Calu3 (cell line): ENCODE data around the gene APOL5. TPM values are rescaled to one million over a fixed set of nuclear protein-coding genes. Genes with fewer than 3 reads are reported as not detected.
A peak's percentile ranks its signal among the peaks of the same experiment; 100 is the strongest.

Source experiments
- BruUV-seq: library from RNA; stranded (reverse); fragments of 400-500 nt; replicated peaks from 2 replicates; lab custom pipeline; 2021; lab: Mats Ljungman, UMichigan
- CTCF ChIA-PET: fragments of 300-600 bp; sonication (Branson Sonifier 250); formaldehyde crosslinking; loops from one replicate; lab custom pipeline; 2022; ENCODE audit warnings: antibody characterized with exemption; lab: Charles Lee
- DNase-seq: peaks from one replicate; pipeline ENCODE4 v3.0.0; 2022
- H3K27ac Mint-ChIP-seq: one replicate; pipeline ENCODE4 v1.8.0; 2022; ENCODE audit warnings: mixed read lengths; ENCODE audit not compliant: unreplicated experiment
- H3K27me3 Mint-ChIP-seq: one replicate; pipeline ENCODE4 v1.8.0; 2022; ENCODE audit warnings: mixed read lengths; ENCODE audit not compliant: unreplicated experiment
- H3K36me3 Mint-ChIP-seq: one replicate; pipeline ENCODE4 v1.8.0; 2022; ENCODE audit warnings: mild to moderate bottlenecking, moderate library complexity, mixed read lengths; ENCODE audit not compliant: insufficient read depth, unreplicated experiment
- H3K4me1 Mint-ChIP-seq: one replicate; pipeline ENCODE4 v1.8.0; 2022; ENCODE audit warnings: mild to moderate bottlenecking, low read depth, mixed read lengths; ENCODE audit not compliant: unreplicated experiment
- H3K4me3 Mint-ChIP-seq: one replicate; pipeline ENCODE4 v1.8.0; 2022; ENCODE audit warnings: mild to moderate bottlenecking, low read depth, moderate library complexity, mixed read lengths; ENCODE audit not compliant: unreplicated experiment
- H3K9me3 Mint-ChIP-seq: one replicate; pipeline ENCODE4 v1.8.0; 2022; ENCODE audit warnings: low read depth, mixed read lengths; ENCODE audit not compliant: unreplicated experiment
- CTCF ChIP-seq: fragments of 200-600 bp; IDR thresholded peaks from one replicate; pipeline ENCODE4 v1.8.0; 2022; ENCODE audit warnings: antibody characterized with exemption; ENCODE audit not compliant: unreplicated experiment
- intact Hi-C: fragments of 100-400 bp; cut with micrococcal nuclease; formaldehyde crosslinking; loops from one replicate; pipeline ENCODE4 v1.10.0; 2022; ENCODE audit not compliant: unreplicated experiment
- total RNA-seq: library from RNA; stranded (reverse); gene quantifications from 2 replicates; pipeline ENCODE4 v1.2.3, GENCODE V29; 2022

APOL5 gene
- total RNA-seq, 1 experiment from 2014 or later = not detected

DNA sequence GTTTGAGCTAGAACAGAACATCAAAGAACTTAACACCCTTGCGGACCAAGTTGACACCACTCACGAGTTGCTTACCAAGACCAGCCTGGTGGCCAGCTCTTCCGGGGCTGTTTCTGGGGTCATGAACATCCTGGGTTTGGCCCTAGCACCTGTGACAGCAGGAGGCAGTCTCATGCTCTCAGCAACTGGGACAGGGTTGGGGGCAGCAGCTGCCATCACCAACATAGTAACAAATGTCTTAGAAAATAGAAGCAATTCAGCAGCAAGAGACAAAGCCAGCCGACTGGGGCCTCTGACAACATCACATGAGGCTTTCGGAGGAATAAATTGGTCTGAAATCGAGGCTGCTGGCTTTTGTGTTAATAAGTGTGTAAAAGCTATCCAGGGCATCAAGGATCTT, 8.7 kb downstream of the APOL5 start:
- no peak overlapping the region for H3K27ac Mint-ChIP-seq
- intact Hi-C loops = loop anchor here (5.0 kb wide), 1 partner anchor 99 kb away; no protein-coding TSS in a partner anchor
- H3K36me3 Mint-ChIP-seq = no peaks in the 10 kb centered on the region
- H3K4me3 Mint-ChIP-seq = no peak overlapping the region
- no TSS peak for BruUV-seq
- peaks cover 21% of the 10 kb centered on the region for H3K27me3 Mint-ChIP-seq
- CTCF ChIA-PET = interaction anchor here (0.6 kb wide), 1 partner anchor 54 kb away, joined by 3 read pairs; no protein-coding TSS in a partner anchor
- H3K9me3 Mint-ChIP-seq = no peaks in the 10 kb centered on the region
- peaks cover 15% of the 10 kb centered on the region for H3K4me1 Mint-ChIP-seq
- no peak for DNase-seq
- TF ChIP-seq CTCF = no peak

DNA sequence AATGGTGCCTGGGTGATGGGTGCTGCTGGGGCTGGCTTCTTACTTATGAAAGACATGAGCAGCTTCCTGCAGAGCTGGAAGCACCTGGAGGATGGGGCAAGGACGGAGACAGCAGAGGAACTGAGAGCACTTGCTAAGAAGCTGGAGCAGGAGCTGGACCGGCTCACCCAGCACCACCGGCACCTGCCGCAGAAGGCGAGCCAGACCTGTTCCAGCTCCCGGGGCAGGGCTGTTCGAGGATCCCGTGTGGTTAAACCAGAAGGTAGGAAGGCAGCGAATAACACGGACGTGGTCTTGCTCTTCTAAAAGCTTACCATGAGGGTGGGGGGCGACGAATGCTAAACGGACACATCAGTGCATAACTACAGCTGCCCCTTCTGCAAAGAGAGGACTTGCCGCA, 9.3 kb downstream of the APOL5 start:
- Mint-ChIP-seq H3K27me3 (peaks cover 27% of the 10 kb centered on the region), H3K4me3 (no peak overlapping the region), H3K9me3 (no peaks in the 10 kb centered on the region), H3K36me3 (no peaks in the 10 kb centered on the region), H3K4me1 (peaks cover 15% of the 10 kb centered on the region), H3K27ac (no peak overlapping the region)
- intact Hi-C loops = loop anchor here (5.0 kb wide), 1 partner anchor 100 kb away; no protein-coding TSS in a partner anchor
- no peak for DNase-seq
- no peak for TF ChIP-seq CTCF
- CTCF ChIA-PET = interaction anchor here (0.6 kb wide), 1 partner anchor 53 kb away, joined by 3 read pairs; no protein-coding TSS in a partner anchor
- no TSS peak for BruUV-seq

DNA sequence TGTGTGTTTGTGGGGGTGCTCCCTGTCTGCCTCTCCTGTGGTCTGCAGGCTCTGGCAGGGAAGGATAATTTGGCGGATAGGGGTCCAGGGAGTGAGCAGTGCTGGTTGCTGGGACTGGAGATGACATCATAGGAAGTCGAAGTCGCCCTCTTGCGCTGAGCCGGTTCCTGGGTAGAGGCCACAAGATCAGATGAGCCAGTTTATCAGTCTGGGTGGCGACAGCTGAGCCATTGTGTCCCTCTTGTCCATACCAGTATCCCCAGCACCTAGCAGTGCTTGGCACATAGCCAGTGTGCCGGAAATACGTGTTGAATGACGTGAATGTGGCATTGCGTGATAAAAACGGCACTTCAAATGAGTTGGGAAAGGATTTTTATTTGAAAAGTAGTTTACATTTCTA, 9.8 kb downstream of the APOL5 start:
- peaks cover 15% of the 10 kb centered on the region for H3K4me1 Mint-ChIP-seq
- peaks cover 32% of the 10 kb centered on the region for H3K27me3 Mint-ChIP-seq
- intact Hi-C loops = loop anchor here (5.0 kb wide), 1 partner anchor 100 kb away; no protein-coding TSS in a partner anchor
- H3K4me3 Mint-ChIP-seq = no peak overlapping the region
- no peaks in the 10 kb centered on the region for H3K36me3 Mint-ChIP-seq
- DNase-seq = no peak
- no peak overlapping the region for H3K27ac Mint-ChIP-seq
- no TSS peak for BruUV-seq
- no peaks in the 10 kb centered on the region for H3K9me3 Mint-ChIP-seq
- no peak for TF ChIP-seq CTCF
- CTCF ChIA-PET = no interaction called here

GRCh38 chr22:35728639-35729308, 11.1 kb downstream of the APOL5 start:
- TF ChIP-seq CTCF = no peak
- no TSS peak for BruUV-seq
- H3K4me3 Mint-ChIP-seq = no peak overlapping the region
- H3K27me3 Mint-ChIP-seq = peaks cover 35% of the 10 kb centered on the region
- no peaks in the 10 kb centered on the region for H3K36me3 Mint-ChIP-seq
- H3K4me1 Mint-ChIP-seq = peaks cover 15% of the 10 kb centered on the region
- intact Hi-C loops = loop anchor here (5.0 kb wide), 1 partner anchor 101 kb away; no protein-coding TSS in a partner anchor
- H3K27ac Mint-ChIP-seq = no peak overlapping the region
- no peaks in the 10 kb centered on the region for H3K9me3 Mint-ChIP-seq
- peak; percentile 83 for DNase-seq
- CTCF ChIA-PET = interaction anchor here (0.6 to 1.6 kb wide), 5 partner anchors 80 to 396 kb away, joined by 3 to 27 read pairs (median 5); partner anchors contain the start of gene APOL6
